ENCODE results near the gene CAB39. TPM values are rescaled to one million over a fixed set of nuclear protein-coding genes. Genes with fewer than 3 reads are reported as not detected.

CAB39 gene
- total and polyA plus RNA-seq, 2 donors (not counting 1 experiment from before 2014, with no cell fraction given) = 21.7 to 75.7 TPM

GRCh38 chr2:230865307-230865765 is 152.7 kb downstream of the CAB39 start:
- Histone ChIP-seq H3K4me2 (replicated peaks; ENCODE audit: low read depth, low read length, poor library complexity, severe bottlenecking) (peak overlapping the region; percentile 99), H3K4me3 (ENCODE audit: control extremely low read depth in 1 of 5, extremely low read depth in 1 of 5, insufficient read depth in 1 of 5, low read depth in 2 of 5, low read length in 4 of 5) (peak overlapping the region; percentile 41 to 83 (median 65)), H3K36me3 (replicated peaks in 1 of 2; ENCODE audit: control extremely low read depth in 1 of 2, control insufficient read depth in 1 of 2, extremely low read depth in 1 of 2, insufficient read depth in 2 of 2, low read length in 1 of 2) (no peaks in the 10 kb centered on the region), H3K79me2 (ENCODE audit: control insufficient read depth, insufficient read depth, low read length) (peaks cover 42% of the 10 kb centered on the region), H2AFZ (ENCODE audit: insufficient read depth, low read depth, low read length, poor library complexity, severe bottlenecking) (peak overlapping the region; percentile 89), H3K9ac (ENCODE audit: low read length) (peak overlapping the region; percentile 78), H4K20me1 (ENCODE audit: control insufficient read depth, insufficient read depth, low read length, poor library complexity, severe bottlenecking) (peaks cover 5% of the 10 kb centered on the region), H3K27me3 (replicated peaks in 1 of 4; ENCODE audit: control extremely low read depth in 1 of 4, control insufficient read depth in 3 of 4, insufficient read depth in 4 of 4, low read length in 3 of 4) (no peaks in the 10 kb centered on the region), H3K4me1 (ENCODE audit: control insufficient read depth in 2 of 2, insufficient read depth in 2 of 2, low read length in 2 of 2) (peaks cover 52 to 65% of the 10 kb centered on the region in 2 donors), H3K27ac (ENCODE audit: low read length in 2 of 2) (peak overlapping the region; percentile 21 to 63), H3K9me3 (ENCODE audit: control extremely low read depth in 1 of 3, control insufficient read depth in 2 of 3, insufficient read depth in 1 of 3, low read length in 2 of 3) (peaks cover 0 to 16% (median 0%) of the 10 kb centered on the region in 3 donors)
- Mint-ChIP-seq H3K27ac (peak overlapping the region; percentile 78), H3K4me1 (peaks cover 61% of the 10 kb centered on the region), H3K4me3 (peak overlapping the region; percentile 90), H3K9me3 (ENCODE audit: insufficient read depth) (no peaks in the 10 kb centered on the region), H3K27me3 (peaks cover 7% of the 10 kb centered on the region)
- 2% methylated on average over 24 of the region's 24 CpGs for WGBS (ENCODE audit: insufficient coverage)
- ChIA-PET CTCF (interaction anchor here (0.7 to 5.5 kb wide), 9 partner anchors 8 to 122 kb away, joined by 3 to 40 read pairs (median 6); no protein-coding TSS in a partner anchor), POLR2A (interaction anchor here (0.9 to 1.1 kb wide), 3 partner anchors 8 to 13 kb away, joined by 3 to 4 read pairs (median 3); no protein-coding TSS in a partner anchor)
- intact Hi-C loops (cut with micrococcal nuclease) = loop anchor here (1.0 to 2.0 kb wide), 2 partner anchors 8 to 17 kb away; no protein-coding TSS in a partner anchor
- DNase-seq (no peak), ATAC-seq (ENCODE audit: low read depth) (no peak)
- no peak for TF ChIP-seq EZH2 (IDR thresholded peaks at IDR 0.05; ENCODE audit: borderline replicate concordance, insufficient read depth, low read depth, low read length, poor library complexity, severe bottlenecking)
- TF ChIP-seq CTCF (IDR thresholded peaks at IDR 0.05) = no peak

Measured in B cell (primary cell).